ENCODE results near the gene MAP4. TPM values are rescaled to one million over a fixed set of nuclear protein-coding genes. Genes with fewer than 3 reads are reported as not detected.

Gene MAP4
- total RNA-seq, 1 donor: 158 TPM

DNA sequence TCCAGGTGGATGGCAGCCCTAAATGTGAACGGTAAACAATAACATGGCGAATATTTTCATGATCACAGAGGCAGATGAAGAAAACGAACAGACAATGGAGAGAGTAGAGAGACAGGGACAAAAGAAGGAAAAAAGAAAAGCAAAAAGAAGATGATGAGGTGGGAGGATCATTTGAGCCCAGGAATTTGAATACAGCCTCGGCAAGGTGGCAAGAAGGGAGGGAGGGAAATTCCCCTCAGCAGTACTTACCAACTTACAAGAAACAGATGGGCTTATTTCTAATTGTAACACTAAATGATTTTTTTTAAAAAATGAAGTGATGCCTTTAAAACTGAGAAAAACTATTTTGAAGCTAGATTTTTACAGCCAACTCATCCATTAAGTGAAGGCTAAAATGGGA lies 6.0 kb upstream of the MAP4 start:
- Histone ChIP-seq H3K27me3 (ENCODE audit: insufficient read depth, low read length) (no peaks in the 10 kb centered on the region), H3K27ac (ENCODE audit: low read depth, low read length) (no peak overlapping the region), H3K79me2 (ENCODE audit: insufficient read depth, low read length) (peaks cover 96% of the 10 kb centered on the region), H3K4me3 (ENCODE audit: insufficient read depth, low read length) (no peak overlapping the region), H3K36me3 (ENCODE audit: insufficient read depth, low read length) (peaks cover 7% of the 10 kb centered on the region), H4K20me1 (ENCODE audit: insufficient read depth, low read length) (peaks cover 59% of the 10 kb centered on the region), H2AFZ (ENCODE audit: low read length) (no peak overlapping the region), H3K4me2 (ENCODE audit: insufficient read depth, low read length) (no peak overlapping the region), H3K4me1 (ENCODE audit: insufficient read depth, low read length) (peaks cover 16% of the 10 kb centered on the region), H3K9me3 (ENCODE audit: low read depth, low read length) (no peaks in the 10 kb centered on the region)
- DNase-seq (ENCODE audit: insufficient read length, low spot score, missing footprints): no peak
- TF ChIP-seq, protein P1, sequence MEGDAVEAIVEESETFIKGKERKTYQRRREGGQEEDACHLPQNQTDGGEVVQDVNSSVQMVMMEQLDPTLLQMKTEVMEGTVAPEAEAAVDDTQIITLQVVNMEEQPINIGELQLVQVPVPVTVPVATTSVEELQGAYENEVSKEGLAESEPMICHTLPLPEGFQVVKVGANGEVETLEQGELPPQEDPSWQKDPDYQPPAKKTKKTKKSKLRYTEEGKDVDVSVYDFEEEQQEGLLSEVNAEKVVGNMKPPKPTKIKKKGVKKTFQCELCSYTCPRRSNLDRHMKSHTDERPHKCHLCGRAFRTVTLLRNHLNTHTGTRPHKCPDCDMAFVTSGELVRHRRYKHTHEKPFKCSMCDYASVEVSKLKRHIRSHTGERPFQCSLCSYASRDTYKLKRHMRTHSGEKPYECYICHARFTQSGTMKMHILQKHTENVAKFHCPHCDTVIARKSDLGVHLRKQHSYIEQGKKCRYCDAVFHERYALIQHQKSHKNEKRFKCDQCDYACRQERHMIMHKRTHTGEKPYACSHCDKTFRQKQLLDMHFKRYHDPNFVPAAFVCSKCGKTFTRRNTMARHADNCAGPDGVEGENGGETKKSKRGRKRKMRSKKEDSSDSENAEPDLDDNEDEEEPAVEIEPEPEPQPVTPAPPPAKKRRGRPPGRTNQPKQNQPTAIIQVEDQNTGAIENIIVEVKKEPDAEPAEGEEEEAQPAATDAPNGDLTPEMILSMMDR (IDR thresholded peaks at IDR 0.05; ENCODE audit: extremely low read depth, low read depth, low read length): no peak

DNA sequence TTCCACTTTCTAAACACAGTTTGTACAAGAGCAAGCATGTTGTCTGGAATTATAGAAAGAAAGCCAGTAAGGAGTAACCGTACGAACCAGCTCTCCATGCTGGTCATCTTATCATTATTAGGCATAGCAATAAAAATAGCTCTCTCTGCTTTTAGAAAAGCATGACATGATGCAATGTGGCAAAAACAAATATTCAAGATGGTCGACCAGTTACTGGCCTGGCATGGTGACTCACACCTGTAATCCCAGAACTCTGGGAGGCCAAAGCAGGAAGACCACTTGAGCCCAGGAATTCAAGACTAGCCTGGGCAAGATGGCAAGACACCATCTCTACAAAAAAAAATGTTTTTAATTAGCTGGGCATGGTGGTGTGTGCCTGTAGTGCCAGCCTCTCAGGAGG lies 2.6 kb upstream of the MAP4 start:
- DNase-seq (ENCODE audit: insufficient read length, low spot score, missing footprints): no peak
- H3K27ac ChIP-seq (ENCODE audit: low read depth, low read length): peak overlapping the region; percentile 74
- H3K4me3 ChIP-seq (ENCODE audit: insufficient read depth, low read length): no peak overlapping the region
- H3K4me2 ChIP-seq (ENCODE audit: insufficient read depth, low read length): peak overlapping the region; percentile 2
- no peaks in the 10 kb centered on the region for H3K27me3 ChIP-seq (ENCODE audit: insufficient read depth, low read length)
- TF ChIP-seq, protein P1 (IDR thresholded peaks at IDR 0.05; ENCODE audit: extremely low read depth, low read depth, low read length): no peak
- H3K36me3 ChIP-seq (ENCODE audit: insufficient read depth, low read length): peaks cover 7% of the 10 kb centered on the region
- peaks cover 46% of the 10 kb centered on the region for H3K4me1 ChIP-seq (ENCODE audit: insufficient read depth, low read length)
- peaks cover 65% of the 10 kb centered on the region for H4K20me1 ChIP-seq (ENCODE audit: insufficient read depth, low read length)
- no peaks in the 10 kb centered on the region for H3K9me3 ChIP-seq (ENCODE audit: low read depth, low read length)
- no peak overlapping the region for H2AFZ ChIP-seq (ENCODE audit: low read length)
- peaks cover 97% of the 10 kb centered on the region for H3K79me2 ChIP-seq (ENCODE audit: insufficient read depth, low read length)

DNA sequence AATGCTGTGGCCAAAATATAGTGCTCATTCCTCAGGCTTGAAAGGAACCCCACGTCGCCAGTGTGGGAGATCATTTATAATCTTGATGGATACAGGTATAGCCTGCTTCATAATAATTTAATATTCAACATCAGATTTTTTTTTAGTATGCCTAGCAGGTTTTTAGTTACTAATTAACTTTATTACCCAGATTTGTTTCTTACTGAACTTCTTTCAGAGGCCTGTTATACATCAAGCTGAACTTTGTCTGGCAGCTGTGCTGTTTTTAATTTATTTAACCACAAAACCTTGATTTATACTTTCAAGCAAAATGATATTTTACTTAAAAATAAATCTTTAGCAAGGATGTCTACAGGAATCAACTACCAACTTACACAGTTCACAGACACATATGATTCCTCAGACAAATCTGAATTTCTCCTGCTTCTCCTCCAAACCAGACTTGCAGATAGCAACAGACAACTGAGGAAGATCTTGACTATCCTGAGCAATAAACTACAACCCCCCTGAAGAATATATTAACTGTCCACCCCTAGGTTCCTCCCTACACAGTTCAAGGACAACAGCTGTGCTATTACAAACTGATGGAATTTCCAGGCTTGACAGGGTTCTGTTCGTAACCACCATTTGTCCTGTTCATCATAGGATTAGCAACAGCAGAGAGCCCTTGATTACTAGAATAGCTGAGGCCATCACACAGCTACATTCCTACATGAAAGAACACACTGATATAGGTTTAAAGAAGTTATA lies 610 bp downstream of the MAP4 start:
- Histone ChIP-seq H3K4me3 (ENCODE audit: insufficient read depth, low read length) (no peak overlapping the region), H3K4me2 (ENCODE audit: insufficient read depth, low read length) (peak overlapping the region; percentile 1), H4K20me1 (ENCODE audit: insufficient read depth, low read length) (peaks cover 78% of the 10 kb centered on the region), H2AFZ (ENCODE audit: low read length) (no peak overlapping the region), H3K27ac (ENCODE audit: low read depth, low read length) (peak overlapping the region; percentile 67), H3K4me1 (ENCODE audit: insufficient read depth, low read length) (peaks cover 64% of the 10 kb centered on the region), H3K27me3 (ENCODE audit: insufficient read depth, low read length) (no peaks in the 10 kb centered on the region), H3K36me3 (ENCODE audit: insufficient read depth, low read length) (peaks cover 7% of the 10 kb centered on the region), H3K79me2 (ENCODE audit: insufficient read depth, low read length) (peaks cover 92% of the 10 kb centered on the region), H3K9me3 (ENCODE audit: low read depth, low read length) (no peaks in the 10 kb centered on the region)
- DNase-seq (ENCODE audit: insufficient read length, low spot score, missing footprints): no peak
- TF ChIP-seq, protein P1 (IDR thresholded peaks at IDR 0.05; ENCODE audit: extremely low read depth, low read depth, low read length): no peak

DNA sequence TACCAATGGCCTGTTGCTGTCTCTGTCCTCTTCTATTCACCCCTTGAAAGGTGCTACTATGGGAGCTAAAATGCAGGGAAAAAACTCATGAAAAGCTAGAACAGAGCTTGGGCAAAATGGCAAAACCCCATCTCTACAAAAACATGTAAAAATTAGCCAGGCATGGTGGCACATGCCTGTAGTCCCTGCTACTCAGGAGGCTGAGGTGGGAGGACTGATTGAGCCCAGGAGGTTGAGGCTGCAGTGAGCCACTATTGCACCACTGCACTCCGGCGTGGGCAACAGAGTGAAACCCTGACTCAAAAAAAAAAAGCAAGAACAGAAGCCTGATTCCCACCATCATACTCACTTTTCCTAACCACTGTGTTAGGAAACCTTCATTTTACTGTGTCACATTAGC lies 1.9 kb downstream of the MAP4 start:
- Histone ChIP-seq H3K9me3 (ENCODE audit: low read depth, low read length) (no peaks in the 10 kb centered on the region), H3K4me2 (ENCODE audit: insufficient read depth, low read length) (peak overlapping the region; percentile 62), H4K20me1 (ENCODE audit: insufficient read depth, low read length) (peaks cover 82% of the 10 kb centered on the region), H3K36me3 (ENCODE audit: insufficient read depth, low read length) (peaks cover 14% of the 10 kb centered on the region), H2AFZ (ENCODE audit: low read length) (no peak overlapping the region), H3K4me3 (ENCODE audit: insufficient read depth, low read length) (no peak overlapping the region), H3K27me3 (ENCODE audit: insufficient read depth, low read length) (no peaks in the 10 kb centered on the region), H3K79me2 (ENCODE audit: insufficient read depth, low read length) (peaks cover 92% of the 10 kb centered on the region), H3K4me1 (ENCODE audit: insufficient read depth, low read length) (peaks cover 64% of the 10 kb centered on the region), H3K27ac (ENCODE audit: low read depth, low read length) (peak overlapping the region; percentile 44)
- TF ChIP-seq, protein P1 (IDR thresholded peaks at IDR 0.05; ENCODE audit: extremely low read depth, low read depth, low read length): no peak
- DNase-seq (ENCODE audit: insufficient read length, low spot score, missing footprints): no peak
